Activated CD4-positive, alpha-beta T cell treated with anti-CD3 and anti-CD28 coated beads for 24 hours (primary cell): ENCODE measurements around the gene SLC13A3.
A peak's percentile ranks its signal among the peaks of the same experiment; 100 is the strongest.

Experiments used
- DNase-seq, 2 donors: peaks; one replicate each; pipeline ENCODE4 v3.0.0-alpha.2; 2020; ENCODE audit warnings: low read depth in 2 of 2

Gene SLC13A3

GRCh38 chr20:46558511-46558959 lies 92.7 kb downstream of the SLC13A3 start:
- DNase-seq = peak in 1 of 2 donors; percentile 29

- no peak for DNase-seq
Observed at GRCh38 chr20:46557231-46557956, 93.9 kb downstream of the SLC13A3 start.

GRCh38 chr20:46555370-46555956 lies 95.8 kb downstream of the SLC13A3 start:
- no peak for DNase-seq

- no peak for DNase-seq
Observed at GRCh38 chr20:46554828-46555227, 96.4 kb downstream of the SLC13A3 start.

- DNase-seq = no peak
Observed at GRCh38 chr20:46553926-46554325, 97.3 kb downstream of the SLC13A3 start.

- no peak for DNase-seq
Observed at GRCh38 chr20:46552460-46553420, 98.5 kb downstream of the SLC13A3 start.

GRCh38 chr20:46551522-46552381 lies 99.5 kb downstream of the SLC13A3 start:
- no peak for DNase-seq

GRCh38 chr20:46550461-46550860 lies 100.8 kb downstream of the SLC13A3 start, which contains the start of gene OCSTAMP:
TSS of gene OCSTAMP (minus strand) at chr20:46550654. CDS start at chr20:46550560, 94 bp downstream.
- DNase-seq = no peak

- no peak for DNase-seq
Observed at GRCh38 chr20:46549188-46549972, 101.9 kb downstream of the SLC13A3 start.

- no peak for DNase-seq
Observed at GRCh38 chr20:46548688-46549087, 102.6 kb downstream of the SLC13A3 start.

GRCh38 chr20:46547995-46548394 lies 103.3 kb downstream of the SLC13A3 start:
- no peak for DNase-seq

- DNase-seq = no peak
Observed at GRCh38 chr20:46546936-46547335, 104.3 kb downstream of the SLC13A3 start.

GRCh38 chr20:46546298-46546697 lies 105.0 kb downstream of the SLC13A3 start:
- no peak for DNase-seq

GRCh38 chr20:46545827-46546138 lies 105.5 kb downstream of the SLC13A3 start:
- no peak for DNase-seq

- DNase-seq = no peak
Observed at GRCh38 chr20:46545077-46545826, 106.0 kb downstream of the SLC13A3 start.

GRCh38 chr20:46544576-46544975 lies 106.7 kb downstream of the SLC13A3 start:
- DNase-seq = no peak

GRCh38 chr20:46543959-46544358 lies 107.3 kb downstream of the SLC13A3 start:
- DNase-seq = no peak

- DNase-seq = no peak
Observed at GRCh38 chr20:46543033-46543432, 108.2 kb downstream of the SLC13A3 start.

- no peak for DNase-seq
Observed at GRCh38 chr20:46541229-46541935, 109.9 kb downstream of the SLC13A3 start.
